Measurements from ENCODE around the gene LCN10.

LCN10 gene

DNA sequence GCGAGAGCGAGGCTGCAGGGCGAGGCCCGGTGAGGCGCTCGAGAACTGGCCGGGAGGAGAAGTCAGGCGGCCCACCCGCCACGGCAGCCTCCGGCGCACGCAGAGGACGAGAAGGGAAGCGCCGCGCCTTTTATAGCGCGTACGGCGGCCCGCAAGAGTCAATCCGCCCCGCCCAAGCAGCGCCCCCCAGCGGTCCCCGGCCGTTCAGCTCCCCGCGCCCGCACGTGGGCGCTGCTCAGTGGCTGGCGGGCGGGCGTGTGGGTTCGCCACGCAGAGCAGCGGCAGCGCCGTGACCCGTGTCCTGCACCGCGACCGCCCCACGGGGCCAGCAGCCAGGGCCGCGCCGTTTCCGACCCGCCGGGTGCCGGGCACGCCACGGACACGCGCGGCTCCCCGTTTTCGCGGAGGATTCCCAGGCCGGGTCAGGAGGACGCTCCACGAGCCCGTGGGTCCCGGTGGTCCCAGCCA, 14.6 kb downstream of the LCN10 start:
- Mint-ChIP-seq H3K27me3 (no peaks in the 10 kb centered on the region), H3K27ac (peak overlapping the region; percentile 99), H3K4me3 (peak overlapping the region; percentile 98), H3K9me3 (no peaks in the 10 kb centered on the region), H3K4me1 (ENCODE audit: low read depth) (peaks cover 49% of the 10 kb centered on the region), H3K36me3 (ENCODE audit: low read depth) (peaks cover 46% of the 10 kb centered on the region)
- peak; percentile 98 for DNase-seq

DNA sequence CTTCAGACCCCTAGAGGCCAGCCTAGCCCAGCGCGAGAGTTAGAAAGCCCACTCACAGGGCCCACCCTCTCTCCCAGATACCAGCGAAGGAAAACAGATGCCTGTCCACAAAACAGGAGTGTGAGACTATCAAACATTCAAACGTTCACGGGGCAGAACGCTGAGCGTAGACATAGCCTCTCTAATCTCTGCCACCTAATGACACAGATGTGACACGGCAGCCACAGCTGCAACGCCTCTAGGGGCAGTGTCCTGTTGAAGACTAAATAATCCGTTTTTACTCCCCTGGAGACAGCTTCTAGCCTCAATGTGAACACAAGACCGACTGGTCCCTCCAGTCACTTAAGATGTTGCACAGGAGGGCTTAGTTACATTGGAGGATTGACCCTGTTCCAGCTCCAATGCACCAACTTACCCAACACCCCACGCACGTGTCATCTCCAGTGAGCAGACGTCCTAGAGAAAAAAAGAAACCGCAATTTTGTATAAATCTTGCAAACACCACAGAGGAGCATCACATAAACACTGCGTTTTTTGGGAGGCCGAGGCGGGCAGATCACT, 16.0 kb downstream of the LCN10 start:
- Mint-ChIP-seq H3K36me3 (ENCODE audit: low read depth) (peaks cover 55% of the 10 kb centered on the region), H3K27ac (peak overlapping the region; percentile 99), H3K27me3 (no peaks in the 10 kb centered on the region), H3K9me3 (no peaks in the 10 kb centered on the region), H3K4me1 (ENCODE audit: low read depth) (peaks cover 40% of the 10 kb centered on the region), H3K4me3 (peak overlapping the region; percentile 98)
- DNase-seq = no peak

DNA sequence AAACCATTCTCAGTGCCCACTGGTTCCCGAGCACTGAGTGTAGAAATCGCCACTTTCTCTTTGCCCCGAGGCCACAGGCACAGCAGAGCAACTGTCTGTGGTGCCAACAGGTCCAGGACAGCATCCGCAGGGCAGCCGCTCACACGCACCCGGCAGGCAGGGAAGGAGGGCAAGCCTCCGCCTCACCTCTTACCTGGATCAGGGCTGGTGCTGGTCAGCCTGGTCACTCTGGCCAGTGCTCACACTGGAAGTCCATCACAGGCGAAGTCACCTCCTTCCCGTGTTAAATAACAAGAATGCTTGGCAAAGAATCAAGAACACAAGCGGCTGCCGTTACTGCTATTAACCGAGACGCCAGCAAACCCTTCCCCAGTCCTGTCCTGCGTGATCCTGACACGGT, 16.6 kb downstream of the LCN10 start:
- Mint-ChIP-seq H3K36me3 (ENCODE audit: low read depth) (peaks cover 59% of the 10 kb centered on the region), H3K27me3 (no peaks in the 10 kb centered on the region), H3K27ac (peak overlapping the region; percentile 99), H3K4me3 (peak overlapping the region; percentile 98), H3K9me3 (no peaks in the 10 kb centered on the region), H3K4me1 (ENCODE audit: low read depth) (peaks cover 37% of the 10 kb centered on the region)
- DNase-seq = no peak

DNA sequence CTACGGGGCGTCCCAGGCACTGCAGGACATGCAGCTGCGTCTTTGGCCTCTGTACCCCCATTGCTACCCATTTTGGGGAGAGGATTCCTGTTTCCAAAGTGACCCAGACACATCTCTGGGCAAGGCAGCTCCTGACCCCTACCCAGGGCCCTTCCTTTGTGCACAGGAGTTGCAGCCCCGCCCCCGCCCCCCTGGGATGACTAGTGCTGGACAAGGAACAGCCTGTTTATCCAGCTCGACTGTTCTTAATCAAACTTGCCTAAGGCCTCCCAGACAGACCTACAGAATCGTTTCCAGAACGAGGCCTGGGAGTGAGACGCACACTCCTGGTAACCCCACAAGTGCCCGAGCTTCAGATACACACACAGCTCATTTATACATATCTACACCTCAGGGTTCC, 17.1 kb downstream of the LCN10 start:
- peaks cover 37% of the 10 kb centered on the region for H3K4me1 Mint-ChIP-seq (ENCODE audit: low read depth)
- peak overlapping the region; percentile 98 for H3K4me3 Mint-ChIP-seq
- peak overlapping the region; percentile 99 for H3K27ac Mint-ChIP-seq
- H3K36me3 Mint-ChIP-seq (ENCODE audit: low read depth) = peaks cover 62% of the 10 kb centered on the region
- no peaks in the 10 kb centered on the region for H3K9me3 Mint-ChIP-seq
- no peaks in the 10 kb centered on the region for H3K27me3 Mint-ChIP-seq
- no peak for DNase-seq

DNA sequence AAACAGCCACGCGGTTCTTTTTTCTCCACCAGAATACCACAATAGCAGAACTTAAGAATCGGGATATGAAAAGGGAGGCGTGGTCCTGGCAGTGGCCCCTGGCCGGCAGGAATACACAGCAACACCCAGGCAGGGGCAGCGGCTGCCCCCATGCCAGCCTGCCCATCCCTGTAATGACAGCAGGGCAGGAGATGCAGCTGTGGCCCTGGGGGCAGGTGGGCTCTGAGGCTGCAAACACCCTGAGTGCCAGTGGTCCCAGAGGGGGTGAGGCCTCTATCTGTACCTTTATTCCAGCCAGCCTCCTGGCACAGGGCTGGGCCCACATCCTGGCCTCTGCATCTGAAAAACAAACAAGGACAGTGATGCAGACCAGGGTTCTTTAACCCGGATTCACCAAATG, 18.0 kb downstream of the LCN10 start:
- no peaks in the 10 kb centered on the region for H3K9me3 Mint-ChIP-seq
- DNase-seq = no peak
- peak overlapping the region; percentile 98 for H3K4me3 Mint-ChIP-seq
- H3K4me1 Mint-ChIP-seq (ENCODE audit: low read depth) = peaks cover 36% of the 10 kb centered on the region
- peaks cover 62% of the 10 kb centered on the region for H3K36me3 Mint-ChIP-seq (ENCODE audit: low read depth)
- H3K27ac Mint-ChIP-seq = peak overlapping the region; percentile 99
- no peaks in the 10 kb centered on the region for H3K27me3 Mint-ChIP-seq

DNA sequence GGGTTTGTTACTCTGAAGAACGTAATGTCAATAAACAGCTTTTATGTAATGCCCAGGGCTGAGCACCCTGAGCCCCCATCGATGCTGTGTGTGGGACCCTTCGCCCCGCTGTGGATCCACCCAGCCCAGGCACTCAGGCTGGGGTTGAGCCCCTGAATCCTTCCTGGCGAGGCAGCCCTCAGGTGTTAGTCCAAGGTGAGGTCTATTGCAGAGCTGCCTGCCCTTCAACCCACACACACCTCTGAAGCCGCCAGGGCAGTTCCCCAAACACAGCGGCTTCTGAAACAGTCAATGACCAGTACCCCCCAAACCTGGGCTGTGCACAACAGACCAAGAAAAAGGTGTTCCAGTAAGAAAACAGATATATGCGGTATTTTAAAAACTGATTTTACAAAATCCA, 18.8 kb downstream of the LCN10 start:
- H3K27me3 Mint-ChIP-seq = no peaks in the 10 kb centered on the region
- H3K27ac Mint-ChIP-seq = peak overlapping the region; percentile 99
- no peaks in the 10 kb centered on the region for H3K9me3 Mint-ChIP-seq
- DNase-seq = no peak
- peaks cover 30% of the 10 kb centered on the region for H3K4me1 Mint-ChIP-seq (ENCODE audit: low read depth)
- H3K36me3 Mint-ChIP-seq (ENCODE audit: low read depth) = peaks cover 62% of the 10 kb centered on the region
- peak overlapping the region; percentile 98 for H3K4me3 Mint-ChIP-seq

DNA sequence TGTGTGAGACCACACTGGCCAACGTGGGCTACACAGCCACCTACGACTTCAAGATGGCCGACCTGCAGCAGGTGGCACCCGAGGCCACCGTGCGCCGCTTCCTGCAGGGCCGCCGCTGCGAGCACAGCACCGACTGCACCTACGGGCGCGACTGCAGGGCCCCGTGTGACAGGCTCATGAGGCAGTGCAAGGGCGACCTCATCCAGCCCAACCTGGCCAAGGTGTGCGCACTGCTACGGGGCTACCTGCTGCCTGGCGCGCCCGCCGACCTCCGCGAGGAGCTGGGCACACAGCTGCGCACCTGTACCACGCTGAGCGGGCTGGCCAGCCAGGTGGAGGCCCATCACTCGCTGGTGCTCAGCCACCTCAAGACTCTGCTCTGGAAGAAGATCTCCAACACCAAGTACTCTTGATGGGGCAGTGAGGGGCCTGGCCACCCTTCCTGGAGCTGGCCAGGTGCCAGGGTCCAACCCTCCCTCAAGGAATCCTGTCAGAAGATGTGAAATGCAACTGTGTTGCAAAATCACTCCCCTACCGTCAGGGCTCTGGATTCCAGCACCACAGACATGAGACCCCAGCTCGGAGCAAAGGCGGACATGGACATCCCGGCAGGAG, 19.3 kb downstream of the LCN10 start:
- H3K27ac Mint-ChIP-seq = peak overlapping the region; percentile 99
- H3K4me3 Mint-ChIP-seq = peak overlapping the region; percentile 98
- no peak for DNase-seq
- H3K36me3 Mint-ChIP-seq (ENCODE audit: low read depth) = peaks cover 62% of the 10 kb centered on the region
- H3K9me3 Mint-ChIP-seq = no peaks in the 10 kb centered on the region
- H3K4me1 Mint-ChIP-seq (ENCODE audit: low read depth) = peaks cover 30% of the 10 kb centered on the region
- H3K27me3 Mint-ChIP-seq = no peaks in the 10 kb centered on the region

DNA sequence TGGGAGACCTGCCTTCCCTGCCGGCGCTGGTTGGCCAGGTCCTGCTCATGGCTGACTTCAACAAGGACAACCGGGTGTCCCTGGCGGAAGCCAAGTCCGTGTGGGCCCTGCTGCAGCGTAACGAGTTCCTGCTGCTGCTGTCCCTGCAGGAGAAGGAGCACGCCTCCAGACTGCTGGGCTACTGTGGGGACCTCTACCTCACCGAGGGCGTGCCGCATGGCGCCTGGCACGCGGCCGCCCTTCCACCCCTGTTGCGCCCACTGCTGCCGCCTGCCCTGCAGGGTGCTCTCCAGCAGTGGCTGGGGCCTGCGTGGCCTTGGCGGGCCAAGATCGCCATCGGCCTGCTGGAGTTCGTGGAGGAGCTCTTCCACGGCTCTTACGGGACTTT, 19.8 kb downstream of the LCN10 start:
- Mint-ChIP-seq H3K27ac (peak overlapping the region; percentile 63), H3K4me1 (ENCODE audit: low read depth) (peaks cover 30% of the 10 kb centered on the region), H3K27me3 (no peaks in the 10 kb centered on the region), H3K4me3 (no peak overlapping the region), H3K9me3 (no peaks in the 10 kb centered on the region), H3K36me3 (ENCODE audit: low read depth) (peaks cover 62% of the 10 kb centered on the region)
- no peak for DNase-seq

DNA sequence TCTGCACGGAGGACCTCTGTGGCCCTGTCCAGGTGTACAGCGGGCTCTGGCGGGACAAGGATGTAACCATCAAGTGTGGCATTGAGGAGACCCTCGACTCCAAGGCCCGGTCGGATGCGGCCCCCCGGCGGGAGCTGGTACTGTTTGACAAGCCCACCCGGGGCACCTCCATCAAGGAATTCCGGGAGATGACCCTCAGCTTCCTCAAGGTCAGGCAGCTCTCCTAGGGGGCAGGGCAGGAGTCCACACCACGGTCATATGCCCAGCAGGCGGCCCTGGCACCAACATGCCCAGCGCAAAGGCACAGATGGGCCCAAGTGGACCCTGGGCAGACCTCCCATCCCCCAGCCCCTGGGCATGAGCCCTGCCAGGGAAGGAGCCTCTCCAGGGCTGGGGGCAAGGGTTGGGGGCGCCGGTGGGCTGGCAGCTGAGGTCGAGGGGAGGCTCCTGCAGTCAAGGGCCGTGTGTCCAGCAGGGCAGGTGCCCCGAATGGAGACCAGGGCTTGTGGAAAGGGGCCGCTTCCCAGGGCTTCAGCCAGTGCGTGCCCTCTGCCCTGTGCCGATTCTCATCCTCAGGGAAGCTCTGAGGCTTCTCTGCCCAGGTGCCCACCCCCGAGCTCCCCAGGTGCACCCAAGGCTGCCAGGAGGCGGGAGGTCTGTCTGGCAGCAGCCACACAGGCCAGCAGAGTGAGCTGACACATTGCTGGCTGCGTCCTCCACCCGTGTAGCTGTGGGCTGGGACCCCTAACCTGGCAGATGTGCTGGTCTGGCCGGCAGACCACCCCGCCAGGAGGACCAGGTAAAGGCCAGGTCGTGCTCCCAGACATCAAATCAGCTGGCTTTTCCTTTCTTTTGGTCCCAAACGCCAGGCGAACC, 20.4 kb downstream of the LCN10 start:
- Mint-ChIP-seq H3K9me3 (no peaks in the 10 kb centered on the region), H3K36me3 (ENCODE audit: low read depth) (peaks cover 58% of the 10 kb centered on the region), H3K4me1 (ENCODE audit: low read depth) (peaks cover 30% of the 10 kb centered on the region), H3K4me3 (no peak overlapping the region), H3K27ac (peak overlapping the region; percentile 52), H3K27me3 (no peaks in the 10 kb centered on the region)
- DNase-seq = no peak

DNA sequence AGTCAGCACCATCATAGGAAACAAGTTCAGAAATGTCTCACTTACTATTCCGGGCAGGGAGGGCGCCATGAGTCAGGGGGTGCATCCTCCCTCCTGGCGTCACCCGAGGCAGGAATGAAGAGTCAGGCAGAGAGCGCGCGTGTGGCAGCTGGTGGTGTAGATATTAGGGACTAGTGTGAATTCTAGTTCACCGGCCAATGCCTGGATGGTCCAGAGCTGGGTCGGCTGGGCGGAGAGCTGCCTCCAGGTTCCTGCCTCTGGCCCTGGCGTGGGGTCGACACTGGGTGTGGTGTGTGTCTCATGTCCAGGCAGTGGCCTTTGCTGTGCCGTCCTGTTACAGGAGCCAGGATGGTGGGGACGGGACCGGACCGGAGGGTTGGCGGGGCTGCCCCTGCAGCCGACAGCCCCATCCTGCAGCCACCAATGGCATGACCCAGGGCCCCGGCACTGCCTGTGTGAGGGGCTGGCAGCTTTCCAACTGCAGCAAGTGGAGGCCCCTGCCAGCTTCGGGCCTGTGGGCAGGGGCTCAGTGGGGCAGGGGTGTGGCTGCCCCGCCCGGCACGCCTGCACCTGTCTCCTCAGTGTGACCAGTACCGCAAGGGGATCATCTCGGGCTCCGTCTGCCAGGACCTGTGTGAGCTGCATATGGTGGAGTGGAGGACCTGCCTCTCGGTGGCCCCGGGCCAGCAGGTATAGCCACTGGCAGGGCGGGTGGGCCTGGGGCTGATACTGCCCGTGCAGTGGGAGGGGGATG, 21.2 kb downstream of the LCN10 start:
- Mint-ChIP-seq H3K4me3 (no peak overlapping the region), H3K27ac (peak overlapping the region; percentile 74), H3K36me3 (ENCODE audit: low read depth) (peaks cover 49% of the 10 kb centered on the region), H3K9me3 (no peaks in the 10 kb centered on the region), H3K4me1 (ENCODE audit: low read depth) (peaks cover 26% of the 10 kb centered on the region), H3K27me3 (peaks cover 3% of the 10 kb centered on the region)
- DNase-seq = no peak

DNA sequence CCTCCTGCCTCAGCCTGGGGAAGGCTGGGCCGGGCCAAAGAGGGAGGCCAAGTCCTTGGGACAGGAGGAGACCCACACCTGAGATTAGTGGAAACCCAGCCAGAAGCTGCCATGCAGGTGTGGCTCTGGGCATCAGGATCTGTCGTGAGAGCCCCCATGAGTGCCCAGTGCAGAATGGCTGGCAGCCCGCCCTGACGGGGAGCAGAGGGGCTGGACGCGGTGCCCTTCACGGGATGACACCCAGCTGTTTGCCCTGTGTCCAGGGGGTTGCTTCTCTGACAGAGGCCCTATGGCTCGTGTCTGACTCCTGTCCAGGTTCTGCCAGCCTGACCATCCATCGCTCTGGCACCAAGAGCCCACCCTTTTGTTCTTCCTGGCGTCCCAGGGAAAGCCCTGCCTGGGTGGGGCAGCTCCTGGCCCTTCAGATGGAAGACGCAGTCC, 21.8 kb downstream of the LCN10 start:
- no peak overlapping the region for H3K4me3 Mint-ChIP-seq
- peak overlapping the region; percentile 74 for H3K27ac Mint-ChIP-seq
- H3K27me3 Mint-ChIP-seq = peaks cover 5% of the 10 kb centered on the region
- H3K4me1 Mint-ChIP-seq (ENCODE audit: low read depth) = peaks cover 20% of the 10 kb centered on the region
- H3K9me3 Mint-ChIP-seq = no peaks in the 10 kb centered on the region
- DNase-seq = no peak
- peaks cover 44% of the 10 kb centered on the region for H3K36me3 Mint-ChIP-seq (ENCODE audit: low read depth)

DNA sequence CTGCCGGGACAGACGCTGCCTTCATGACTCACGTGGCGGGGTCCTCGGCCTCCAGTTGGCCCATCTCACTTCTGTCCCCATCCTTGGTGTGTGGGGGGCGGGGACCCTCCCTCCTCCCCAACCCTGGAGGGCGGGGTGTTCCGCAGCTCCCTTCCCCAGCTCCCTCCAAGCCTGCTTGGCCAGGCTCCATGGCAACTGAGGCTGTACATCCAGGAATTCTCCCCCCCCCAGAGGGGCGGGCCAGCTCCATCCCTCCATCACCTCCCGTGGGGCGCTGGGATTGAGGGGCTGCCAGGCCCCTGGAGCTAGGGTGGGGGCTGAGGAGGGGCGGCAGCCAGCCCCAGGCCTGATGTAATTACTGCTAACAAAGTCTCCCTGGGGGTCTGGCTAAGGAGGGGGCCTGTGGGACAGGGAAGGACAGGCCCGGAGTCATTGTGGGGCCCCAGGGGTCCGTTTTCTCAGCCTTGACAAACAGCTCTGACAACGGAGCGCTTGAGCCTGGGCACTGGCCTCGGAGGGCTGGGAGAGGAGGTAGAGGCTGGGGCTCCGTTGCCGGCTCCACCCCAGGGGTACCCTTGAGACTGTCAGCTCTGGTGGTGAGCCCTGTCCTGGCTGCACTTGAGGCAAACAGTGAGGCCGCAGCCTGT, 22.4 kb downstream of the LCN10 start:
- Mint-ChIP-seq H3K4me1 (ENCODE audit: low read depth) (peaks cover 14% of the 10 kb centered on the region), H3K27ac (no peak overlapping the region), H3K27me3 (peaks cover 10% of the 10 kb centered on the region), H3K36me3 (ENCODE audit: low read depth) (peaks cover 38% of the 10 kb centered on the region), H3K4me3 (no peak overlapping the region), H3K9me3 (no peaks in the 10 kb centered on the region)
- no peak for DNase-seq

DNA sequence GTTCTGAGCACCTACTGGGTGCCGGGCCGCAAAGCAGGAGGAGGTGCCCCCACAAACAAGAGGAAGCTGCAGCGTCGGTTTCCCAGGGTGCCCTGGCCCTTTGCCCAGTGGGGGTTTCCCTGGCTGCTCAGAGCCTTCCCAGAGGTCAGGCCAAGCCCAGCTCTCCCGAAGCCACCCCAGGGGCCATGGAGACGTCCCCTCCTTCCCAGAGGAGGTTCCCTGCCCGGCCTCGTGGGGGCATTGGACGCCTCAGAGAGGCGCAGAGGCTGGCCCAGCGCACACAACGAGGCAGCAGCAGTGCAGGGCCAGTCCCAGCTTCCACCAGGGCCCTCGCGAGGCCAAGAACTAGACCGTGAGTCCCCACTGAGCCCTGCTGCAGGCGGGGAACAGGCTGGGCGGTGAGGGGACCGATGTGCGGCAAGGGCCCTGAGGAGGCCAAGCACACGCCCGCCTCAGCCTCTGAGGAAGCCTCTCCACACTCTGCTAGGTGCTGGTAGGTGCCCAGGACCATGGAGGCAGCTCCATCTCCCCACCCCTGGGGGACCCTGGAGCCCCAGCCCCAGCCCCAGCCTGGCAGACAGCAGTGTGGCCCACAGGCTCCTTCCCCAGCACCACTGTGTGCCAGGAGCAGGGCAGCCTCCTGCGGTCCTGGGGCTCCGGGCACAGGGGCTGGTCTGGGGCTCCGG, 23.4 kb downstream of the LCN10 start:
- Mint-ChIP-seq H3K4me1 (ENCODE audit: low read depth) (peaks cover 9% of the 10 kb centered on the region), H3K27me3 (peaks cover 13% of the 10 kb centered on the region), H3K4me3 (no peak overlapping the region), H3K9me3 (no peaks in the 10 kb centered on the region), H3K36me3 (ENCODE audit: low read depth) (peaks cover 28% of the 10 kb centered on the region), H3K27ac (no peak overlapping the region)
- no peak for DNase-seq

All from activated T-cell treated with anti-CD3 and anti-CD28 coated beads, Interleukin-2, amount 50 U/mL, for 24 hours (primary cell).